HL-60 (cell line): ENCODE data around the gene LDLRAD1.
"Not testable (repeated sequence)": the region's sequence is repeated elsewhere in the genome, so short reads cannot be mapped to it uniquely, and the experiment has no call there.

Source experiments
- DNase-seq, 2 experiments: peaks; one replicate each; pipeline ENCODE4 v3.0.0-alpha.2; 2010 to 2020; ENCODE audit warnings: low read depth in 1 of 2, low spot score in 1 of 2
- H3K27ac ChIP-seq: fragments of 250-450 bp; sonication (Bioruptor Pico); replicated peaks from 2 replicates; pipeline ENCODE4 v1.5.1; 2020; ENCODE audit warnings: mild to moderate bottlenecking, moderate library complexity
- H3K27me3 ChIP-seq: fragments of 250-450 bp; sonication (Bioruptor Pico); 2 replicates; pipeline ENCODE4 v1.5.1; 2021; ENCODE audit warnings: mild to moderate bottlenecking, moderate library complexity; ENCODE audit not compliant: insufficient read depth, poor library complexity, severe bottlenecking
- H3K4me3 ChIP-seq: replicated peaks from 2 replicates; pipeline ENCODE4 v1.5.1; 2011; ENCODE audit warnings: mild to moderate bottlenecking, control low read depth, low read length; ENCODE audit not compliant: insufficient read depth
- GABPA ChIP-seq: IDR thresholded peaks from 2 replicates; pipeline ENCODE4 v1.6.1; 2012; ENCODE audit warnings: low read depth
- POLR2AphosphoS5 ChIP-seq: IDR thresholded peaks from 2 replicates; pipeline ENCODE4 v1.6.1; 2012; ENCODE audit warnings: low read depth
- SPI1 ChIP-seq: IDR thresholded peaks from 2 replicates; pipeline ENCODE4 v1.6.1; 2012; ENCODE audit warnings: low read depth, mild to moderate bottlenecking, borderline replicate concordance
- TF ChIP-seq, protein P1 (sequence below): IDR thresholded peaks from 2 replicates; pipeline ENCODE4 v1.6.1; 2012; ENCODE audit warnings: low read depth; ENCODE audit not compliant: insufficient replicate concordance
- TF ChIP-seq, protein P2 (sequence below): IDR thresholded peaks from one replicate; pipeline ENCODE4 v1.5.1; 2011; ENCODE audit warnings: low read length, control low read depth, inconsistent platforms; ENCODE audit not compliant: insufficient read depth

Gene LDLRAD1

DNA sequence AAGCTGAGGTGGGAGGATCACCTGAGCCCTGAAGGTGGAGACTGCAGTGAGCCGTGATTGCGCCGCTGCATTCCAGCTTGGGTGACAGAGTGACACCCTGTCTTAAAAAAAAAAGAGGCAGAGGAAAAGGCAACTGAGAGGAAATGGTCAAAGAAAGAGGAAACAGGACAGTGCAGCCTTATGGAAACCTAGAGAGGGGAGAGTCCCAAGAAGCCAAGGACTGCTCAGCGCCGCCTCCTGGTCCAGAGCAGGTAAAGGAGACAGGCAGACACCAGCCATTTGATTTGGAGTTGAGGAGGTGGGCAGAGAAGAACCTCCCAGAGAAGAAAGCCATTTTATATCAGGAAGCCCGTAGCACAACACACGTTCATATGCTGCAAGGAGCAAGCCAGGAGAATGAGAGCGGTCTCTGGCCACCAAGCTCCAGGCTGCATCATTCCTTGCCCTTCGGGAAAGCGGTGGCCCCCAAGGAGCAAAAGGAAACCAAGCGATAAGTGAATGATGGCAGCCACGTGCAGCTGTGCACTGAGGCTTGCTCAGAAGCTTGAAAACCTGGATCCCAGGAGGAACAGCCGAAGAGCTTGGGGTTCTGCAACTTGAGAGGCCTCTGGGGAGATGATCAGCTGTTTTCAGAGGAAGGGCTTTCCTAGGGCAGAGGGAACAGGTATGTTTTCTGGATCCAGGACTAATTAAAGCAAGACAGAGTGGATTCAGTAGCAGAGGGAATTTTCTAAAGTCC, 38.1 kb downstream of the LDLRAD1 start:
- no peak overlapping the region for H3K27ac ChIP-seq
- H3K4me3 ChIP-seq, result no peak overlapping the region
- TF ChIP-seq POLR2AphosphoS5 (no peak), SPI1 (peak; percentile 46; the same call in 1 of the 2 replicates)
- no peak for DNase-seq
- no peaks in the 10 kb centered on the region for H3K27me3 ChIP-seq

DNA sequence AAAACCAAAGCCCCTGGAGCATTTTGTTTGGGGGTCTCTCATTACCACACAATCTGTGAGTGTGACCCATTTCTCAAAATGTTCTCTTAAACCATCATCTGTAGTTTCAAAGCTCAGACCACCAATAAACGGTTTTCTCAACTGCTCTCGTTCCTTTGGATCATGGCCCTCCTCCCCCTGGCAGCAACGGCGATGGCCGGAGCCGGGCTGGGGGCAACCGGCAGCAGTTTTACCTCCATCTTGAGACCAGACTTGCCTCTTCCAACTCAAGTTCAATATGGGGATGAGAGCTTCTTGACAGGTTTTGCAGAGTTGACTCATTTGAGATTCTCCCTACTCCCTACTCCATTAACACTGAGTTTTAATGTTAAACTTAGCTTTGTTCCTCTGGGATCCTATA, 42.1 kb downstream of the LDLRAD1 start:
- H3K4me3 ChIP-seq, result no peak overlapping the region
- no peak for TF ChIP-seq GABPA
- TF ChIP-seq, protein P1, sequence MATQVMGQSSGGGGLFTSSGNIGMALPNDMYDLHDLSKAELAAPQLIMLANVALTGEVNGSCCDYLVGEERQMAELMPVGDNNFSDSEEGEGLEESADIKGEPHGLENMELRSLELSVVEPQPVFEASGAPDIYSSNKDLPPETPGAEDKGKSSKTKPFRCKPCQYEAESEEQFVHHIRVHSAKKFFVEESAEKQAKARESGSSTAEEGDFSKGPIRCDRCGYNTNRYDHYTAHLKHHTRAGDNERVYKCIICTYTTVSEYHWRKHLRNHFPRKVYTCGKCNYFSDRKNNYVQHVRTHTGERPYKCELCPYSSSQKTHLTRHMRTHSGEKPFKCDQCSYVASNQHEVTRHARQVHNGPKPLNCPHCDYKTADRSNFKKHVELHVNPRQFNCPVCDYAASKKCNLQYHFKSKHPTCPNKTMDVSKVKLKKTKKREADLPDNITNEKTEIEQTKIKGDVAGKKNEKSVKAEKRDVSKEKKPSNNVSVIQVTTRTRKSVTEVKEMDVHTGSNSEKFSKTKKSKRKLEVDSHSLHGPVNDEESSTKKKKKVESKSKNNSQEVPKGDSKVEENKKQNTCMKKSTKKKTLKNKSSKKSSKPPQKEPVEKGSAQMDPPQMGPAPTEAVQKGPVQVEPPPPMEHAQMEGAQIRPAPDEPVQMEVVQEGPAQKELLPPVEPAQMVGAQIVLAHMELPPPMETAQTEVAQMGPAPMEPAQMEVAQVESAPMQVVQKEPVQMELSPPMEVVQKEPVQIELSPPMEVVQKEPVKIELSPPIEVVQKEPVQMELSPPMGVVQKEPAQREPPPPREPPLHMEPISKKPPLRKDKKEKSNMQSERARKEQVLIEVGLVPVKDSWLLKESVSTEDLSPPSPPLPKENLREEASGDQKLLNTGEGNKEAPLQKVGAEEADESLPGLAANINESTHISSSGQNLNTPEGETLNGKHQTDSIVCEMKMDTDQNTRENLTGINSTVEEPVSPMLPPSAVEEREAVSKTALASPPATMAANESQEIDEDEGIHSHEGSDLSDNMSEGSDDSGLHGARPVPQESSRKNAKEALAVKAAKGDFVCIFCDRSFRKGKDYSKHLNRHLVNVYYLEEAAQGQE, result no peak
- no peak for TF ChIP-seq SPI1
- TF ChIP-seq, protein P2, sequence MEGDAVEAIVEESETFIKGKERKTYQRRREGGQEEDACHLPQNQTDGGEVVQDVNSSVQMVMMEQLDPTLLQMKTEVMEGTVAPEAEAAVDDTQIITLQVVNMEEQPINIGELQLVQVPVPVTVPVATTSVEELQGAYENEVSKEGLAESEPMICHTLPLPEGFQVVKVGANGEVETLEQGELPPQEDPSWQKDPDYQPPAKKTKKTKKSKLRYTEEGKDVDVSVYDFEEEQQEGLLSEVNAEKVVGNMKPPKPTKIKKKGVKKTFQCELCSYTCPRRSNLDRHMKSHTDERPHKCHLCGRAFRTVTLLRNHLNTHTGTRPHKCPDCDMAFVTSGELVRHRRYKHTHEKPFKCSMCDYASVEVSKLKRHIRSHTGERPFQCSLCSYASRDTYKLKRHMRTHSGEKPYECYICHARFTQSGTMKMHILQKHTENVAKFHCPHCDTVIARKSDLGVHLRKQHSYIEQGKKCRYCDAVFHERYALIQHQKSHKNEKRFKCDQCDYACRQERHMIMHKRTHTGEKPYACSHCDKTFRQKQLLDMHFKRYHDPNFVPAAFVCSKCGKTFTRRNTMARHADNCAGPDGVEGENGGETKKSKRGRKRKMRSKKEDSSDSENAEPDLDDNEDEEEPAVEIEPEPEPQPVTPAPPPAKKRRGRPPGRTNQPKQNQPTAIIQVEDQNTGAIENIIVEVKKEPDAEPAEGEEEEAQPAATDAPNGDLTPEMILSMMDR, result no peak
- TF ChIP-seq POLR2AphosphoS5, result no peak
- H3K27me3 ChIP-seq, result no peaks in the 10 kb centered on the region
- H3K27ac ChIP-seq, result no peak overlapping the region
- no peak for DNase-seq

DNA sequence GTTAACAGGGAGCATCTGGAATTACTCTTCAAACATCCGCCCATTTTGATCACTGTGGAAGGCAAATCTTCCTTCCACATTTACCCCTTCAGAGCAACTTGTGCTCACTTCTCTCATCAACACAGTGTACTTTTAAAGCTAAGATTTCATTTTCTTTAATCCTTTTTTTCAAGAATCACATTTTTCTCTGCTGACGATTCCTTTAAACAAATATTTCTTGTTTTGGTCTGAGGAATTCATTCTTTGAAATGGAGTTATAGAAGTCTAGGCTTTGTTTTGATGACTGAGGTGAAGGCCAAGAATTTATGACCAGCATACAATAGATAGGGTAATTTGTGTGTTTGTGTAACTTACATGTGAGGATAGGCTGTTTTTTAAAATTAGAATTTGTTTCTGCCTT, 46.3 kb downstream of the LDLRAD1 start:
- Histone ChIP-seq H3K27me3 (no peaks in the 10 kb centered on the region), H3K27ac (no peak overlapping the region), H3K4me3 (no peak overlapping the region)
- TF ChIP-seq, protein P2, result no peak
- no peak for TF ChIP-seq SPI1
- TF ChIP-seq, protein P1, result no peak
- no peak for TF ChIP-seq POLR2AphosphoS5
- TF ChIP-seq GABPA, result no peak
- no peak for DNase-seq

DNA sequence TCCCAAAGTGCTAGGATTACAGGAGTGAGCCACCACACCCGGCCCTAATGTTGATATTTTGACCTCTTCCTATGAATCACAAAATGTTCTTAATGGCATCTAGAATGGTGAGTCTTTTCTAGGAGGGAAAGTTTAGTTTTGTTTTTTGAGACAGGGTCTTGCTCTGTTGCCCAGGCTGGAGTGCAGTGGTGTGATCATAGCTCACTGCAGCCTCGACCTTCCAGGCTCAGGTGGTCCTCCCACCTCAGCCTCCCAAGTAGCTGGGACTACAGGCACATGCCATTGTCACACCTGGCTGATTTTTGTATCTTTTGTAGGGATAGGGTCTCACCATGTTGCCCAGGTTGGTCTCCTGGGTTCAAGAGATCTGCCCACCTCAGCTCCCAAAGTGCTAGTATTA, 48.7 kb downstream of the LDLRAD1 start:
- H3K27ac ChIP-seq, H3K27me3 ChIP-seq, DNase-seq, H3K4me3 ChIP-seq: not testable (repeated sequence)

DNA sequence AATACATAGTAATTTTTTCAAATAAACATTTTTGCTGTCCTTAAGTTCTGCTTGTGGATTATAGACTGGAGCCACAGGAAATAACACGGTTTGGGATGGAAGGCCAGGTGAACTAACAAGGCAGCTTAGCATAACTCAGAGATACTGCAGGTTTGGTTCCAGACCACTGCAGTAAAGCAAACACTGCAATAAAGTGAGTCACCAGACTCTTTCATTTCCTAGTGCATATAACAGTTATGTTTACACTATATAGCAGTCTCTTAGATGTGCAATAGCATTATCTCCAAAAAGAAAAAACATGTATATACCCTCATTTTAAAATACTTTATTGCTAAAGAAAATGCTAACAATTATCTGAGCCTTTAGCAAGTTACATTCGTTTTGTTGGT, 49.9 kb downstream of the LDLRAD1 start:
- H3K27me3 ChIP-seq, result no peaks in the 10 kb centered on the region
- no peak overlapping the region for H3K4me3 ChIP-seq
- no peak overlapping the region for H3K27ac ChIP-seq
- no peak for DNase-seq
- TF ChIP-seq, protein P2, result no peak
- TF ChIP-seq SPI1 (no peak), POLR2AphosphoS5 (no peak), GABPA (no peak)
- TF ChIP-seq, protein P1, result no peak
